T1000 (cell line): ENCODE results near the gene NPR1.
"Not testable (repeated sequence)": the region's sequence is repeated elsewhere in the genome, so short reads cannot be mapped to it uniquely, and the experiment has no call there.

ENCODE experiments used
- DNase-seq: peaks from one replicate; lab custom pipeline; 2025; ENCODE audit warnings: mixed read lengths; lab: John Stamatoyannopoulos, UW

The NPR1 gene

DNA sequence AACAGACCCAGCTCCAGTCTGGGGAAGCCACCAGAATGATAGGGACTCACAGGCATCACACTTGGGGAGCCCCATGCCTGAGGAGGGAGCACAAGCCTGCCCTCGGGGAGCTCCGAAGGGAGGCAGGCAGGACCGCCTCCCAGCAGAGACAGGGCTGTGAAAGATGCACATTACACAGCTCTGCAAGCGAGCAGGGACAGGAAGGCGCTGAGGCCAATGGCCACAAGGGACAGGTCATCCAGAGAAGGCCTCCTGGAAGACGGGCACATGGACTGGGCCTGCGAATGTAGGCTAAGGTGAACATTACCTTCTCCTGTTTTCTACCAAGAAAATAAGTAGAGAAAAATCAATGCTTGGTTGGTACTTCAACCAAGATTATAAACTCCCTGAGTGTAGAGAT lies 4.2 kb downstream of the NPR1 start:
- no peak for DNase-seq

DNA sequence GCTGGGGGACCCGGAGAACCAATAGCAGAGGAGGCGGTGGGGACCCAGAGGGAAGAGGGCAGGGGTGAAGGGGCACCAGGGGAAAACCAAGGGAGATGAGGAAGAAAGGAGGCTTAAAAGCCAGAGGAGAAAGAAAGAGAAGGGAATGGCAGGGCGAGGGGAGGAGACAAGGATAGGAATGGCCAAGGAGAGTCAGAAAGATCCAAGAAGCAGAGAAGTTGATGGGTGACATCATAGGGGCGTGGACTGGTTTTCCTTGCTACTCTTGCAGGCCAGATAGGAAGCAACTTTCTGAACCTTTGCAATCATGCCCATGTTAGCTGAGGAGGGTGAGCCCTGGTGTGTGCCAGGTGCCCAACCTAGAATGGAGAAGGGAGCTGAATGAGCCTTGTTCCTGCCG lies 5.4 kb downstream of the NPR1 start:
- DNase-seq, result no peak

DNA sequence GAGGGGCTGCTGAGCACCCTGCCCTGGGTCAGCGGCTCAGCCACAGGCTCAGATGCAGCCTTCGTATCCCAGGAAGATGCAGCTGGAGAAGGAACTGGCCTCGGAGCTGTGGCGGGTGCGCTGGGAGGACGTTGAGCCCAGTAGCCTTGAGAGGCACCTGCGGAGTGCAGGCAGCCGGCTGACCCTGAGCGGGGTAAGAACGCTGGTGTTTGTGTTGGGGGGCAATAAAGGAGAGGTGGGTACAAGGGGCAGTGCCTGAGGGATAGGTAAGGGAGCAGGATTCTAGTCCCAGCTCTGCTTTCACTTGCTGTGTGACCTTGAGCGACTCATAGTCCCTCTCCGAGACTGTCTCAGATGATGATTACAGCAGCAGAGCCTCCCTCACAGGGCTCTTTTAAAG lies 6.4 kb downstream of the NPR1 start:
- no peak for DNase-seq

DNA sequence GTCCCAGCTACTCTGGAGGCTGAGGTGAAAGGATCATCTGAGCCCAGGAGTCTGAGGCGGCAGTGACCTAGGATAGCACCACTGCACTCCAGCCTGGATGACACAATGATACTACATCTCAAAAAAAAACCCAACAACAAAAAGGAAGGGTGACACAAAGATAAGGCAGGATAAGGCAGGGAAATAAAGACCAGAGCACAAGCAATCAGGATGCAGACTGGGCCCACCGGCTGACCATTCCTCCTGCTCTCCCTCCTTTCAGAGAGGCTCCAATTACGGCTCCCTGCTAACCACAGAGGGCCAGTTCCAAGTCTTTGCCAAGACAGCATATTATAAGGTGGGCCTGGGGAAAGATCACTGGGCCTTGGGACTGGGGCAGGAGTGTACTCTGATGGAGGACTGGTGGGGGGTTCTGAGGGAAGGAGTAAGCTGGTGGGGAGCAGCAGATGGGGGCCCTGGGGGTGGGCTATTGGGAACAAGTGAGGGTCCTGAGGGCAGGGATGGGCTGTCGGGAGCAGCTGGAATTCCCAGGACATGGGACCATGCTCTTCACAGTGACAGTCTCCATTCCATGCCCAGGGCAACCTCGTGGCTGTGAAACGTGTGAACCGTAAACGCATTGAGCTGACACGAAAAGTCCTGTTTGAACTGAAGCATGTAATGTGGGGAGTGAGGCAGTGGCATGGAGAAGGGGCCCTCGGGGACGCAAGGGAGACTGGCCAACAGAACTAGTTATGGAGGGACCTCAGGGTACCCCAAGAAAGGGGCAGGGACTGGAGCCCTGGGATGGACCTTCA lies 7.3 kb downstream of the NPR1 start:
- DNase-seq, result no peak

DNA sequence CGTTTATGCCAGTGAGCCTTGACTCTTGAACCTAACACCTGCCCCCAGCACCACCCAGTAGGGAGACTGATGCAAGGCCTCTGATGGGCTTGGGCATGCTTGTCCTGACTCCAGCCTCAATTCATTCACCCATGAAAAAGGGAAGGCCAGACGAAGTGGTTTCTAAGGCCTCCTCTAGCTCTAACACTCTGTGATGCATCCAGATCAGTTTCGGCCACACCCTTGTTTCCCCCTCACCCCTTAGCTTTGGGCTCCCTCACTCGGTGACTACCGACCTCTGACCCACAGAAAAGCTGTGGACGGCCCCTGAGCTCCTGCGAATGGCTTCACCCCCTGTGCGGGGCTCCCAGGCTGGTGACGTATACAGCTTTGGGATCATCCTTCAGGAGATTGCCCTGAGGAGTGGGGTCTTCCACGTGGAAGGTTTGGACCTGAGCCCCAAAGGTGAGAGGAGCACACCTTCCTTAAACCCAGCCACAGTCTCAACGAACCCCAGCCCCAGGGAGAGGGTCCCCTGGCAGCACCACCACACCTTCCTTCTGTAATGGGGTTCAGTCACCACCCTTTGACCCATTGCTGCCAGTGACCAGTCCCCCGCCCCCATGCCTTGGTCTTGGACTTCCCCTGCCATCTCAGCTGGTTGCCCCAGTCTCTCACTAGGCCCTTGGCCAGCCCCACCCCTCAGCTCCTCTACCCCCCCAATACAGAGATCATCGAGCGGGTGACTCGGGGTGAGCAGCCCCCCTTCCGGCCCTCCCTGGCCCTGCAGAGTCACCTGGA lies 9.0 kb downstream of the NPR1 start:
- no peak for DNase-seq

DNA sequence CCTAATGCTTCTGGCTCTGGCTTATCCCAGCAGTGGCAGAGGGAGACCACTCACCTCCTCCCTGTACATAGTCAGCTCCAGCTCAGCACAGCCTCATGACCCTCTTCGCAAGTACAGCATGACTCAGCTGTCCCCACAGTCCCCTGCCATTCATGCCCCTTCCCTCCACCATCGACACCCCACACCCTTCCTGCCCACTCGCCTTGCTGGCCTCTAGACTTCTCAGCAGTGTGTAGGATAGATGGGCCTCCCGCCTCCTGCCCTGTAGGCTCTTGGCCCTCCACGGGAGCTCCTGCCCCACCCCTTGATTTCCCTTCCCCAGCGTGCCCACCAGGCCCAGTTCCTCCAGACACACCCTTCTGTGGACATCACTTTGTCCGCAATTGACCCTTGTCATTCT lies 9.8 kb downstream of the NPR1 start:
- DNase-seq, result no peak

DNA sequence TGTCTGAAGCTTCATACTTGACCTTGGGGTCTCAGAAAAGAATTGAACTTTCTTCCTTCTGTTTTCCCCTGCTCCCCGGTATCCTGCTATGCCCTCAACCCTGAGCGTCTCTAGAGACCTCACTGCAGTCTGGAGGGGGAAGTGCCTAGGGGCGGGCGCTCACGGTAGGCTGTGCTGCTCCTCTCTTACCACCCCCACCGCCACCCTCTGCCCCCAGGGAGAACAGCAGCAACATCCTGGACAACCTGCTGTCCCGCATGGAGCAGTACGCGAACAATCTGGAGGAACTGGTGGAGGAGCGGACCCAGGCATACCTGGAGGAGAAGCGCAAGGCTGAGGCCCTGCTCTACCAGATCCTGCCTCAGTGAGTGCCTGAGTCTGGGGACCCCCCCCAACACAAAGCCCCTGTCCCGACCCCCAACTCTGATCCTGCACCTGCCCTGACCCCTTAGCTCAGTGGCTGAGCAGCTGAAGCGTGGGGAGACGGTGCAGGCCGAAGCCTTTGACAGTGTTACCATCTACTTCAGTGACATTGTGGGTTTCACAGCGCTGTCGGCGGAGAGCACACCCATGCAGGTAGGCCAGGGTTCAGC lies 10.3 kb downstream of the NPR1 start:
- DNase-seq, result no peak

DNA sequence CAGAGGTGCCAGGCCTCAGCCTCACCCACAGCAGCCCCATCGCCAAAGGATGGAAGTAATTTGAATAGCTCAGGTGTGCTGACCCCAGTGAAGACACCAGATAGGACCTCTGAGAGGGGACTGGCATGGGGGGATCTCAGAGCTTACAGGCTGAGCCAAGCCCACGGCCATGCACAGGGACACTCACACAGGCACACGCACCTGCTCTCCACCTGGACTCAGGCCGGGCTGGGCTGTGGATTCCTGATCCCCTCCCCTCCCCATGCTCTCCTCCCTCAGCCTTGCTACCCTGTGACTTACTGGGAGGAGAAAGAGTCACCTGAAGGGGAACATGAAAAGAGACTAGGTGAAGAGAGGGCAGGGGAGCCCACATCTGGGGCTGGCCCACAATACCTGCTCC lies 15.0 kb downstream of the NPR1 start:
- DNase-seq, result no peak

DNA sequence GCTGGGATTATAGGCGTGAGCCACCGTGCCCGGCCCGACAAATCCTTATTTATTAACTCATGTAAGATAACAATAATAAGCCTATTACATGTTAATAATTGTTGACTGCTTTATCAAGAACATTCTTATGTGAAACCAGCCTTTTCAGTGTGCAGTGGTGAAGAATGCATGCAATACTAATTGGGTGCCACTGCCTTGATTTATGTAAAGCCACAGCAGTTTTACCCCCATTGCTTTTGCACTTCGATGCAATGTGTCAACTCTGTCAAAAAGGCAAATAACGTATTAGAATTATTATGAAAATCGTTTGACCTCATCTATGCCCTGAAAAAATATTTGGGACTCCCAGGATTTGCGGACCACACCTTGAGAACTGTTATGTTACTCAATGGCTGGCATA lies 18.3 kb downstream of the NPR1 start:
- no peak for DNase-seq

DNA sequence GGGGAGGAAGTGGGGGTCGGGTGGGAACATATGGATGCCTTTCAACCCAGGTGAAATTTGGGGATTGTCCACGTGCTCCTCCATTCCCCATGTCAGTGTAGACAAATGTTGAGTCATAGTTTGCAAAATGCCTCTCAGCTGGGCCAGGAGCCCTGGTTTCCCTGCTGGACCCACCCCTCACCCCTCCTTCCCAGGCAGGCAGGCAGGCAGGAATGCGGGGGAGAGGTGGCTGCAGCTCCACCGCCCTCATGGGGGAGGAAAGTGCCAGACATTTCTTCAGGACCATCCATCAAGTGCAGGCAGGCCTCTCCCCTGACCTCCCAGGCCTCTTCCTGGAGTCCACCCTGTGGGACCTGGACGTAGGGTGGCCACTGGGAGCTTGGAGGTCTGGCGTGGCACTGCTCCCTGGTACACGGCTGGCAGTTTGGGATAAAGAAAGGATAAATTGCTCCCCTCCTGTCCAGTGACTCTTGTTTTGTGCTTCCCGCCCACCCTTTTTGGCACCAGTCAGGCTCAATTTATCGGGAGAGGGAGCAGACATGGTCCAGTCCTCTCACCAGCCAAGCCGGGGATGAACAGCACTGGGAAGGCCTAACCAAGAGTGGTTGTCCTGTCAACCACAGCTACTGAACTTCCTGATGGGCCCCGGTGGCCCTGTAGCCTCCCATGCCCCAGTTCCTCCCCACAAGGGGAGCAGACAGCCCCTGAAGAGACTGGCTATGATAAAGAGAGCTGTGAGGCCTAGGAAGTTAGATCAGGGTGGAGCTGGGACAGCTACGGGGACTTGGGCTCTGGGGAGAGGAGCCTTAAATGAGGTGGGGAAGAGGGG lies 18.9 kb downstream of the NPR1 start:
- DNase-seq, result no peak

DNA sequence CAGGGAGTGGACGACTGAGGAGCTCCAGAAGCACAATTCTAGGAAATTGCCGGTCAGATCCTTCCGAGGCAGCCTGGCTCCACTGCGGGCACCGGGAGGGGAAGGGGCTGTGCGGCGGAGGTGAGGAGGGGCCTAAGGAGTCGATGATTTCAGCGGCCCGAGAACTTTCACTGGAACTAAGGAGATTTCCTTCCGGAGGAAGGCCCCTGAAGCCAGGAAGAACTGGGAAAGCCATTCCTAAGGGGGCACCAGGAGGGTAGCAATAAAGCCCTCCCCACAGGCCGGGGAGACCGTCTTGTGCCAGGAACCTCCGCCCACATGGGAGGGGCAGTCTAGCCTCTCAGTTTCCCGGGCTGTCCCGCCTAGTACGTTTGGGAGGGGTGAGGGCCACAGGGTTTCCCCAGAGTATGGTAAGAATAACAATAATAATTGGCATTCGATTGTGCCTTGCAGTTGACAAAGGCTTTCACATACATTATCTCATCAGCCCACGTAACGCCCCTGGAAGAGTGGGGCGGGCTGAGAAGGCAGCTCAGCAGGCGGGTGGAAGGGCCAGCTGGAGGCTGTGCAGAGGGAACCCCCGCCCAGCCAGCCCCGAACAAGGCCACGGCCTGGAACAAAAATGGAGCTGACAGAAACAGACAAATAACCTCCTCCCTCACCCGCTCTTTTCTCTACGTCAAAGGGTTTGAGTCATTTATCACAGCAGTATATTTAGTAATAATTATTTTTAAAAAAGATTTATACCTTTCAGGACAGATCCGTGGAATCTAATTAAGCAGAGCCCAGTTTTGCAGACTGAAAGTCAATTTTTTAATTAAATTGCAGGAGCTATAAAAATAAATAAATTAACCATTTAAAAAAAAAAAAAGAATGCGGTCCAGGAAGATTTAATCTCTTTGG lies 19.8 kb downstream of the NPR1 start:
- no peak for DNase-seq

DNA sequence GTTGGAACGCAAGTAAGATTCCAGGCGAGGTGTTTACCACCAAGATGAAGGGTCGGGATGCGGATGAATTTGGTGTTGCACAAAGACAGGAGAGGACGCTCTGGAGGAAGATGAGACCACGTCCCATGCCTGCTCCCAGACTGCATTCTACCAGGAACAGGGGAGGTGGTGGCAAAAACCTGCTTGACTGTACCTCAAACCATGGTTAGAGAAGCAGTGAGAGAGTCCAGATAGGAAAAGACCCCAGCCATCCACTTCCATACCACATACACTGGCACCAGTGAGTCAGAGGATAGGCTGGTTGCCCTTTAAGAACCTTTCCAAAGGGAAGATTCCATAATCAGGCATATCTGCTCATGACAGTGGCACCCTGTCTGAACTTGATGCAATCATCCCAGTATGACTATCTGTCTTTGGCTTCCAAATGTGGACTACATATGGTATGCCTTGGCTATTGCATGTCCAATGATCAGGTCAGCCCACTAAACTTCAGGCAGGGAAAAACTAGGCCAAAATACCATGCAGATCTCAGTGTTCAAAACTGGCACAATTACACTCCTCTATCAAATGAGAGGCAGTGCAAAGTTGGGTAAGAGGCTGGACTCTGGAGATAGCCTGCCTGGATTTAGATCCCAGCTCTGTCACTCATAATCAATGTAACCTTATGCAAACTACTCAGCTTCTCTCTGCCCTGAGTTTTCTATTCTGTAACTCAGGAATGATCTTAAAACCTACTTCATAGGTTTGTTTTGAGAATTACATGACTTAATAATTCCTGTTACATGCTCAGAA lies 20.6 kb downstream of the NPR1 start:
- no peak for DNase-seq

DNA sequence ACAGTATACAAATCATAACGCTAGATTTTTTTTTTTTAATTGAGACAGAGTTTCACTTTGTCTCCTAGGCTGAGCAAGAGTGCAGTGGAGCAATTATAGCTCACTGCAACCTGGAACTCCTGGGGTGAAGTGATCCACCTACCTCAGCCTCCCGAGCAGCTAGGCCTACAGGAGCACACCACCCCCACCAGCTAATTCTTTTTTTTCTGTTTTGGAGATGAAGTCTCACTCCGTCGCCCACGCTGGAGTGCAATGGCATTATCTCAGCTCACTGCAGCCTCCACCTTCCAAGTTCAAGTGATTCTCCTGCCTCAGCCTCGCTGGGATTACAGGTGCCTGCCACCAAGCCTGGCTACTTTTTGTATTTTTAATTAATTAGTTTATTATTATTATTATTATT lies 21.3 kb downstream of the NPR1 start:
- no peak for DNase-seq

DNA sequence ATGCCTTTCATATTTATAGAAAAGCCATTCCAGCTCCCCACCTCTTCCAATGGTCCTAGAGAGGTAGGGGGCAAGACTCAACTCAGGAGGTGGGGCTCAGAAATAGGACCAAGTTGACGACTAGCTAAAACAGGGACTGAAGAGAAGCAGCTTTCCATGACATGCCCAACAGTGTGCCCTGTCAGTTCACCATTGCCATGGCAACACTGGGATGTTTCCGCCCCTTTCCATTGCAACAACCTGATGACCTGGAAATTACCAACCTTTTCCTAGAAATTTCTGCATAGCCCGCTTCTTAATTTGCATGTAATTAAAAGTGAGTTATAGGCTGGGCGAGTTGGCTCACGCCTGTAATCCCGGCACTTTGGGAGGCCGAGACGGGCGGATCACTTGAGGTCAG lies 27.0 kb downstream of the NPR1 start:
- DNase-seq, result no peak

DNA sequence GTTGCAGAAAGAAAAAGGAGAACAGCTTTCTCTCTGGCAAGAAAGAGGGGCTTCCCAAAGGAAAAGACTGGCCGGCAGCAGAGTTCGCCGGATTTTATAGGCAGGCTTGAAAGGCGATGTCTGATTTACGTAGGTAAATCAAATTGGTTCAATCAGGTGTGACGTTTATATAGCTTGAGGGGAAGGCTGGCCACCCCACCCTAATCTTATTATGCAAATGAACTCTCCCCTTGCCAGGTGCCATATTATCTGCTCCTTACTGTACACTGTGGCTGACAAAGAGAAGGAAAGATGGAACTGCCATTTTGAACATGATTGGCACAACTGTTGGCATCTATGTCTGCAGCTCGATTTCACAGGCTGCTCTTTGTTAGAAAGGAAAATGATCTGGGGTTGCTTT lies 32.5 kb downstream of the NPR1 start:
- DNase-seq, result no peak

DNA sequence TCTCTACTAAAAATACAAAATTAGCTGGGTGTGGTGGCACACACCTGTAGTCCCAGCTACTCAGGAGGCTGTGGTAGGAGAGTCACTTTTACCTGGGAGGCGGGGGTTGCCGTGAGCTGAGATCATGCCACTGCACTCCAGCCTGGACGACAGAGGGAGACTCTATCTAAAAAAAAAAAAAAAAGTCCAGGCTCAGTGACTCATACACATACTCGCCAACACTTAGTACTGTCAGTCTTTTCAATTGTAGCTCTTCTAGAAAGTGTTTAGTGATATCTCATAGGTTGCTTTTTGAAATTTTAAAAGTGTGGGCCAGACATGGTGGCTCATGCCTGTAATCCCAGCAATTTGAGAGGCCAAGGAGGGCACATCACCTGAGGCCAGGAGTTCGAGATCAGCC lies 37.7 kb downstream of the NPR1 start:
- not testable (repeated sequence) for DNase-seq

DNA sequence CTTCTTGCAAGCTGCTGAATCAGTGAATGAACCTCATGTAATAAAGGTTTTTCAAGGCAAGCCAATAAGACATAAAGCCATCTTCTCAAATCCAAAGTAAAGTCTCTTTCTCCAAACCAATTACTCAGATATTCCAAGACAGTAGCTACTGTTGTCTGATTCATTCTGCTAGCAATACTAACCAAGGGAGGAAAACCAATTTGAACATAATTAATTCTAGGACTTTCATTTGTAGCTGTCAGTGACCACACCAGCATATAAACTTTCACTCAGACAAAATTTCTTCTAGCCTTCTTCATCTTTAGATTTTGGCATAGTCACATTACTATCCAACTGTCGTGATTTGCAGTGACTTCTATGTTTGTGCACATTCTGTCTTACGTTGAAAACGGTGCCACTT lies 38.8 kb downstream of the NPR1 start:
- DNase-seq, result no peak

DNA sequence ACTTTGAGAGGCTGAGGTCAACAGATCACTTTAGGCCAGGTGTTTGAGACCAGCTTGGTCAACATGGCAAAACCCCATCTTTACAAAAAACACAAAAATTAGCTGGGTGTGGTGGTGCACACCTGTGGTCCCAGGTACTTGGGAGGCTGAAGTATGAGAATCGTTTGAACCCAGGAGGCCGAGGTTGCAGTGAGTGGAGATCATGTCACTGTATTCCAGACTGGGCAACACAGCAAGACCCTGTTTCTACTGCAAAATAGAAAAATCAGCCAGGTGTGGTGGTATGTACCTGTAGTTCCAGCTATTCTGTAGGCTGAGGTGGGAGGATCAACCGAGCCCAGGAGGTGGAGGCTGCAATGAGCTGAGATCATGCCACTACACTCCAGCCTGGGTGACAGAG lies 45.2 kb downstream of the NPR1 start:
- no peak for DNase-seq

DNA sequence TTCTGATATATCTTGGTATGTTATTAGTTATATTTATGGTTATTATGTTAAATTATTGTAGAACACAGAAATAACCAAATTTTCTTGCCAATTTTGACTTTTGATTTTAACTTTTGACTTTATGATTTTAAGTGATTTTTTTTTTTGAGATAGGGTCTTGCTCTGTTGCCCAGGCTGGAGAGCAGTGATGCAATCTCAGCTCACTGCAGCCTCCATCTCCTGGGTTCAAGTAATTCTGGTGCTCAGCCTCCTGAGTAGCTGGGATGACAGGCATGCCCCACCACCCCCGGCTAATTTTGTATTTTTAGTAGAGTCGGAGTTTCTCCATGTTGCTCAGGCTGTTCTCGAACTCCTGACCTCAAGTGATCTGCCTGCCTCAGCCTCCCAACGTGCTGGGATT lies 46.1 kb downstream of the NPR1 start:
- DNase-seq, result not testable (repeated sequence)
